Suprapubic skin (tissue), 4 donors: ENCODE data around the gene FPR1. TPM values are rescaled to one million over a fixed set of nuclear protein-coding genes. Genes with fewer than 3 reads are reported as not detected.
A peak's percentile ranks its signal among the peaks of the same experiment; 100 is the strongest.

Experiments used
- DNase-seq, 2 donors: peaks; one replicate each; pipeline ENCODE4 v3.0.0-alpha.2; 2019; ENCODE audit warnings: low spot score in 2 of 2
- H3K27ac ChIP-seq: fragments of 200-600 bp; sonication (generic); one replicate; pipeline ENCODE4 v1.5.1; 2019
- H3K27me3 ChIP-seq: fragments of 200-600 bp; sonication (generic); one replicate; pipeline ENCODE4 v1.5.1; 2019
- H3K36me3 ChIP-seq: fragments of 200-600 bp; sonication (generic); one replicate; pipeline ENCODE4 v1.5.1; 2019
- H3K4me1 ChIP-seq: fragments of 200-600 bp; sonication (generic); one replicate; pipeline ENCODE4 v1.5.1; 2019
- H3K4me3 ChIP-seq: fragments of 200-600 bp; sonication (generic); one replicate; pipeline ENCODE4 v1.5.1; 2019; ENCODE audit warnings: mild to moderate bottlenecking
- H3K9me3 ChIP-seq: fragments of 200-600 bp; sonication (generic); one replicate; pipeline ENCODE4 v1.5.1; 2019
- CTCF ChIP-seq, 2 donors: fragments of 200-600 bp in 1 of 2; fragments of 450-650 bp in 1 of 2; sonication (generic) in 1 of 2; IDR thresholded peaks; one replicate each; pipeline ENCODE4 v1.5.1; 2016 to 2019; ENCODE audit warnings: antibody characterized with exemption in 2 of 2, mild to moderate bottlenecking in 1 of 2, moderate library complexity in 1 of 2
- EP300 ChIP-seq: sonication (generic); formaldehyde crosslinking; IDR thresholded peaks from one replicate; pipeline ENCODE4 v1.6.1; 2017; ENCODE audit warnings: antibody characterized with exemption
- POLR2A ChIP-seq, 2 donors: fragments of 450-650 bp; IDR thresholded peaks; one replicate each; pipeline ENCODE4 v1.6.1; 2017; ENCODE audit warnings: antibody characterized with exemption in 2 of 2, mild to moderate bottlenecking in 2 of 2, moderate library complexity in 2 of 2
- POLR2AphosphoS5 ChIP-seq, 3 donors: sonication (generic); formaldehyde crosslinking; IDR thresholded peaks; one replicate each; pipeline ENCODE4 v1.6.1; 2017; ENCODE audit warnings: antibody characterized with exemption in 3 of 3
- WGBS: methylation state at CpG from one replicate; pipeline ENCODE4 v1.1.5; 2018; 5-methylcytosine and 5-hydroxymethylcytosine counted together
- total RNA-seq, 4 donors: library from RNA; depleted of rRNA; stranded (reverse); fragments of >200 nt; gene quantifications; one replicate each; pipeline ENCODE4 v1.1.0, GENCODE V29; 2016

FPR1 gene
- total RNA-seq, 4 donors from 2014 or later: 0.60 to 1.7 (median 1.0) TPM

GRCh38 chr19:51701468-51702100 lies 50.1 kb downstream of the FPR1 start:
- peaks cover 27% of the 10 kb centered on the region for H3K36me3 ChIP-seq
- H3K9me3 ChIP-seq: no peaks in the 10 kb centered on the region
- H3K27ac ChIP-seq: peak overlapping the region; percentile 86
- 64% methylated on average over 12 of the region's 12 CpGs for WGBS
- no peaks in the 10 kb centered on the region for H3K27me3 ChIP-seq
- no peak for DNase-seq
- no peak overlapping the region for H3K4me3 ChIP-seq
- no peak for TF ChIP-seq CTCF (IDR thresholded peaks at IDR 0.05)
- no peak for TF ChIP-seq POLR2A (IDR thresholded peaks at IDR 0.05)
- TF ChIP-seq EP300: no peak
- no peak for TF ChIP-seq POLR2AphosphoS5 (IDR thresholded peaks at IDR 0.05)
- H3K4me1 ChIP-seq: peaks cover 38% of the 10 kb centered on the region

- no peak for DNase-seq
- H3K36me3 ChIP-seq: peaks cover 35% of the 10 kb centered on the region
- H3K4me3 ChIP-seq: no peak overlapping the region
- peaks cover 30% of the 10 kb centered on the region for H3K4me1 ChIP-seq
- 82% methylated on average over 5 of the region's 5 CpGs for WGBS
- H3K27me3 ChIP-seq: no peaks in the 10 kb centered on the region
- no peak for TF ChIP-seq CTCF (IDR thresholded peaks at IDR 0.05)
- TF ChIP-seq POLR2A (IDR thresholded peaks at IDR 0.05): no peak
- H3K9me3 ChIP-seq: no peaks in the 10 kb centered on the region
- no peak overlapping the region for H3K27ac ChIP-seq
Measured at GRCh38 chr19:51699170-51699569, 52.5 kb downstream of the FPR1 start.

- Histone ChIP-seq H3K4me1 (peaks cover 23% of the 10 kb centered on the region), H3K27me3 (no peaks in the 10 kb centered on the region), H3K36me3 (peaks cover 41% of the 10 kb centered on the region), H3K9me3 (no peaks in the 10 kb centered on the region), H3K27ac (no peak overlapping the region), H3K4me3 (no peak overlapping the region)
- WGBS: 100% methylated on average over 5 of the region's 5 CpGs
- TF ChIP-seq CTCF (IDR thresholded peaks at IDR 0.05): no peak
- no peak for TF ChIP-seq POLR2AphosphoS5 (IDR thresholded peaks at IDR 0.05)
- no peak for TF ChIP-seq EP300
- no peak for TF ChIP-seq POLR2A (IDR thresholded peaks at IDR 0.05)
- DNase-seq: peak in 1 of 2 donors; percentile 21
Measured at GRCh38 chr19:51698296-51698695, 53.4 kb downstream of the FPR1 start.

GRCh38 chr19:51697169-51697776 lies 54.4 kb downstream of the FPR1 start:
- peaks cover 18% of the 10 kb centered on the region for H3K4me1 ChIP-seq
- no peak overlapping the region for H3K27ac ChIP-seq
- H3K9me3 ChIP-seq: no peaks in the 10 kb centered on the region
- WGBS: 70% methylated on average over 9 of the region's 9 CpGs
- DNase-seq: peak in 1 of 2 donors; percentile 43
- H3K4me3 ChIP-seq: no peak overlapping the region
- no peaks in the 10 kb centered on the region for H3K27me3 ChIP-seq
- H3K36me3 ChIP-seq: peaks cover 41% of the 10 kb centered on the region
- TF ChIP-seq EP300: no peak
- TF ChIP-seq POLR2A (IDR thresholded peaks at IDR 0.05): no peak
- no peak for TF ChIP-seq POLR2AphosphoS5 (IDR thresholded peaks at IDR 0.05)
- TF ChIP-seq CTCF (IDR thresholded peaks at IDR 0.05): no peak

- Histone ChIP-seq H3K27me3 (no peaks in the 10 kb centered on the region), H3K4me1 (peaks cover 18% of the 10 kb centered on the region), H3K4me3 (no peak overlapping the region), H3K9me3 (no peaks in the 10 kb centered on the region), H3K27ac (no peak overlapping the region), H3K36me3 (peaks cover 41% of the 10 kb centered on the region)
- peak in 1 of 2 donors; percentile 28 for DNase-seq
- TF ChIP-seq EP300 (no peak), CTCF (IDR thresholded peaks at IDR 0.05) (no peak), POLR2A (IDR thresholded peaks at IDR 0.05) (no peak)
- 91% methylated on average over 3 of the region's 3 CpGs for WGBS
Measured at GRCh38 chr19:51696606-51697005, 55.1 kb downstream of the FPR1 start.

Other genes starting within 250 kb of the FPR1 start
- gene SIGLEC6, start 220.2 kb downstream of the FPR1 start, total RNA-seq: under 1 TPM in 2 of 4 donors, not detected in 2; 0.26 to 0.30 TPM
- gene ZNF175, start 180.6 kb downstream of the FPR1 start, total RNA-seq: 10 to 100 TPM in 1 of 4 donors, 1 to 10 TPM in 3; 2.0 to 12.1 (median 5.1) TPM
- gene SIGLEC5, start 121.5 kb downstream of the FPR1 start, total RNA-seq: under 1 TPM in 1 of 4 donors, not detected in 3; 0.38 TPM
- gene SIGLEC14, start 105.1 kb downstream of the FPR1 start, total RNA-seq: under 1 TPM in 3 of 4 donors, not detected in 1; 0.30 to 0.72 (median 0.36) TPM
- gene SPACA6, start 58.5 kb downstream of the FPR1 start, total RNA-seq: 10 to 100 TPM in 1 of 4 donors, 1 to 10 TPM in 3; 3.1 to 23.2 (median 7.8) TPM
- gene HAS1, start 27.9 kb downstream of the FPR1 start, total RNA-seq: 1 to 10 TPM in 3 of 4 donors, not detected in 1; 2.2 to 9.8 (median 4.4) TPM
- gene FPR2, start 9.3 kb upstream of the FPR1 start, total RNA-seq: under 1 TPM in 1 of 4 donors, not detected in 3; 0.34 TPM
- 1 to 10 TPM in 3 of 4 donors, under 1 TPM in 1; 0.81 to 2.9 (median 2.1) TPM for gene FPR3, start 43.3 kb upstream of the FPR1 start, total RNA-seq
- 10 to 100 TPM in 3 of 4 donors, 1 to 10 TPM in 1; 8.5 to 47.5 (median 17.9) TPM for gene ZNF577, start 136.1 kb upstream of the FPR1 start, total RNA-seq
- 10 to 100 TPM in 3 of 4 donors, 1 to 10 TPM in 1; 9.0 to 19.7 (median 14.3) TPM for gene ZNF649, start 153.1 kb upstream of the FPR1 start, total RNA-seq
- 1 to 10 TPM; 2.2 to 4.4 (median 3.0) TPM for gene ZNF613, start 175.6 kb upstream of the FPR1 start, total RNA-seq
- gene ZNF350, start 235.0 kb upstream of the FPR1 start, total RNA-seq: 10 to 100 TPM in 2 of 4 donors, 1 to 10 TPM in 2; 7.0 to 15.9 (median 11.9) TPM